ENCODE data around the gene RAD54L.
"Not testable (repeated sequence)": the region's sequence is repeated elsewhere in the genome, so short reads cannot be mapped to it uniquely, and the experiment has no call there.

RAD54L gene

DNA sequence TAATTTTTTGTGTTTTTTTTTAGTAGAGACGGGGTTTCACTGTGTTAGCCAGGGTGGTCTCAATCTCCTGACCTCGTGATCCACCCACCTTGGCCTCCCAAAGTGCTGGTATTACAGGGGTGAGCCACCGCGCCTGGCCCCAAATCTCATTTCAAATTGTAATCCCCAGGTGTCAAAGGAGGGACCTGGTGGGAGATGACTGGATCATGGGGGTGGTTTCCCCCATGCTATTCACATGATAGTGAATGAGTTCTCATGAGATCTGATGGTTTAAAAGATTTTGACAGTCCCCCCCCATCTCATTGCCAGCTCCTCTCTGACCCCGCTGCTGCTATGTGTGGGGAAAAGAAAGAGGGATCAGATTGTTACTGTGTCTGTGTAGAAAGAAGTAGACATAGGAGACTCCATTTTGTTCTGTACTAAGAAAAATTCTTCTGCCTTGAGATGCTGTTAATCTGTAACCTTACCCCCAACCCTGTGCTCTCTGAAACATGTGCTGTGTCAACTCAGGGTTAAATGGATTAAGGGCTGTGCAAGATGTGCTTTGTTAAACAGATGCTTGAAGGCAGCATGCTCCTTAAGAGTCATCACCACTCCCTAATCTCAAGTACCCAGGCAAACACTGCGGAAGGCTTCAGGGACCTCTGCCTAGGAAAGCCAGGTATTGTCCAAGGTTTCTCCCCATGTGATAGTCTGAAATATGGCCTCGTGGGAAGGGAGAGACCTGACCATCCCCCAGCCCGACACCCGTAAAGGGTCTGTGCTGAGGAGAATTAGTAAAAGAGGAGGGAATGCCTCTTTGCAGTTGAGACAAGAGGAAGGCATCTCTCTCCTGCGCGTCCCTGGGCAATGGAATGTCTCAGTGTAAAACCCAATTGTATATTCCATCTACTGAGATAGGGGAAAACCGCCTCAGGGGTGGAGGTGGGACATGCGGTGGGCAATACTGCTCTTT is 72.7 kb downstream of the RAD54L start:
- DNase-seq (ENCODE audit: low read depth in 3 of 3) = not testable (repeated sequence)

DNA sequence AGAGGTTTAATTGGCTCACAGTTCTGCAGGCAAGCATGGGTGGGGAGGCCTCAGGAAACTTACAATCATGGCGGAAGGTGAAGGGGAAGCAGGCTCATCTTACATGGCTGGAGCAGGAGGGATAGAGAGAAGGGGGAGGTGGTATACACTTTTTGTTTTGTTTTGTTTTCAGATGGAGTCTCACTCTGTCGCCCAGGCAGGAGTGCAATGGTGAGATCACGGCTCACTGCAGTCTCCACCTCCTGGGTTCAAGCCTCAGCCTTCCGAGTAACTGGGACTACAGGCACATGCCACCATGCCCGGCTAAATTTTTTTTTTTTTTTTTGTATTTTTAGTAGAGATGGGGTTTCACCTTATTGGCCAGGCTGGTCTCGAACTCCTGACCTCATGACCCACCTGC is 74.6 kb downstream of the RAD54L start:
- DNase-seq (ENCODE audit: low read depth in 3 of 3) = not testable (repeated sequence)

DNA sequence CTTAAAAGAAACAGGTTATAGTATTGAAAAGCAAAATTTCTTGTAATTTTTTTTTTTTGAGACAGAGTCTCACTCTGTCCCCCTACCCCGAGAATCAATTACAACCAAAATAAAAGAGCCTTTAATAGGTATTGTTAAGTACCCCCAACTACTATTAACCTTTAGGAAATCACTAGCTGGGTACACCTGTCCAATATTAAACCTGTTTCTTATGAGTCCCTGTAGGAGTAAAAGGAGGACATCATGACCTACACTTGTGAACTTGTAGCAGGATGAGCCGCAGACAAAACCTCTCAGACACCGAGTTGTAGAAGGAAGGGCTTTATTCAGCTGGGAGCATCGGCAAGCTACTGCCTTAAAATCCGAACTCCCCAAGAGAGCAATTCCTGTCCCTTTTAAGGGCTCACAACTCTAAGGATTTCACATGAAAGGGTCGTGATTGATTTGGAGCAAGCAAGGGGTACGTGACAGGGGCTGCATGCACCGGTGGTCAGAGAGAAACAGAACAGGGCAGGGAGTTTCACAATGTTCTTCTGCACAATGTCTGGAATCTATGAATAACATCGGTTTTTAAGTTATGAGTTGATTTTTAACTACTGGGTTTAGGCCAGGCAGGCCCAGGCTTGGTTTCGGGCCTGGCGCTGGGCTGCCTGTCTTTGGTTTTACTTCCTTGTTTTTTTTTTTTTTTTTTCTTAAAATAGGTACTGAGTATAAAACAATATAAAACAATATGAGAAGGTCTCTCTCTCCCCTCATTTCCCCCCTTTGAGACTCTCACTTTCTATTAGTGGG is 77.9 kb downstream of the RAD54L start:
- not testable (repeated sequence) for DNase-seq (ENCODE audit: low read depth in 3 of 3)

All from stimulated activated CD4-positive, alpha-beta T cell treated with anti-CD3 and anti-CD28 coated beads, TNF-alpha, amount 100 ng/mL, for 4 hours (primary cell).